Type B pancreatic cell (in vitro differentiated cells): Measurements from ENCODE around the gene KCND2. TPM values are rescaled to one million over a fixed set of nuclear protein-coding genes. Genes with fewer than 3 reads are reported as not detected.

Source experiments
- DNase-seq: peaks from one replicate; pipeline ENCODE4 v3.0.0; 2021; ENCODE audit warnings: mixed read lengths; ENCODE audit not compliant: unreplicated experiment; ENCODE audit errors: extremely low spot score
- H3K27ac Mint-ChIP-seq: 2 replicates; pipeline ENCODE4 v1.8.0; 2021; ENCODE audit warnings: mild to moderate bottlenecking, mixed read lengths
- H3K27me3 Mint-ChIP-seq: 2 replicates; pipeline ENCODE4 v1.8.0; 2021; ENCODE audit warnings: mixed read lengths
- H3K36me3 Mint-ChIP-seq: 2 replicates; pipeline ENCODE4 v1.8.0; 2021; ENCODE audit warnings: mixed read lengths
- H3K4me1 Mint-ChIP-seq: one replicate; pipeline ENCODE4 v1.8.0; 2021; ENCODE audit warnings: mixed read lengths; ENCODE audit not compliant: unreplicated experiment
- H3K4me3 Mint-ChIP-seq: 2 replicates; pipeline ENCODE4 v1.8.0; 2021; ENCODE audit warnings: mild to moderate bottlenecking, mixed read lengths
- H3K9me3 Mint-ChIP-seq: 2 replicates; pipeline ENCODE4 v1.8.0; 2021; ENCODE audit warnings: mixed read lengths
- CTCF ChIP-seq: fragments of 200-600 bp; sonication (generic); conservative IDR thresholded peaks from 2 replicates; pipeline ENCODE4 v1.5.0; 2021; ENCODE audit warnings: antibody characterized with exemption, mild to moderate bottlenecking
- total RNA-seq: library from RNA; stranded (reverse); gene quantifications from 2 replicates; pipeline ENCODE4 v1.2.1, GENCODE V29; 2021; ENCODE audit warnings: low replicate concordance

Gene KCND2
- total RNA-seq, 1 donor from 2014 or later = 3.2 TPM

GRCh38 chr7:120724955-120725354, 452.0 kb downstream of the KCND2 start:
- no peak overlapping the region for H3K27ac Mint-ChIP-seq
- H3K27me3 Mint-ChIP-seq = peaks cover 7% of the 10 kb centered on the region
- H3K36me3 Mint-ChIP-seq = no peaks in the 10 kb centered on the region
- no peak for TF ChIP-seq CTCF
- peaks cover 5% of the 10 kb centered on the region for H3K4me1 Mint-ChIP-seq
- DNase-seq = no peak
- no peak overlapping the region for H3K4me3 Mint-ChIP-seq
- H3K9me3 Mint-ChIP-seq = no peaks in the 10 kb centered on the region

GRCh38 chr7:120725376-120726039, 452.5 kb downstream of the KCND2 start:
- H3K27me3 Mint-ChIP-seq = peaks cover 7% of the 10 kb centered on the region
- peak; percentile 88 for TF ChIP-seq CTCF
- H3K36me3 Mint-ChIP-seq = no peaks in the 10 kb centered on the region
- peaks cover 5% of the 10 kb centered on the region for H3K4me1 Mint-ChIP-seq
- H3K4me3 Mint-ChIP-seq = no peak overlapping the region
- no peak for DNase-seq
- no peaks in the 10 kb centered on the region for H3K9me3 Mint-ChIP-seq
- no peak overlapping the region for H3K27ac Mint-ChIP-seq

- DNase-seq = no peak
- no peak overlapping the region for H3K4me3 Mint-ChIP-seq
- no peak for TF ChIP-seq CTCF
- peaks cover 3% of the 10 kb centered on the region for H3K4me1 Mint-ChIP-seq
- no peak overlapping the region for H3K27ac Mint-ChIP-seq
- no peaks in the 10 kb centered on the region for H3K9me3 Mint-ChIP-seq
- H3K27me3 Mint-ChIP-seq = peaks cover 7% of the 10 kb centered on the region
- H3K36me3 Mint-ChIP-seq = no peaks in the 10 kb centered on the region
Measured at GRCh38 chr7:120729245-120729644, 456.3 kb downstream of the KCND2 start.

- no peaks in the 10 kb centered on the region for H3K36me3 Mint-ChIP-seq
- H3K9me3 Mint-ChIP-seq = no peaks in the 10 kb centered on the region
- peaks cover 4% of the 10 kb centered on the region for H3K4me1 Mint-ChIP-seq
- peaks cover 4% of the 10 kb centered on the region for H3K27me3 Mint-ChIP-seq
- no peak for DNase-seq
- no peak for TF ChIP-seq CTCF
- no peak overlapping the region for H3K4me3 Mint-ChIP-seq
- no peak overlapping the region for H3K27ac Mint-ChIP-seq
Measured at GRCh38 chr7:120731271-120731670, 458.3 kb downstream of the KCND2 start.

GRCh38 chr7:120732256-120732655, 459.3 kb downstream of the KCND2 start:
- no peaks in the 10 kb centered on the region for H3K9me3 Mint-ChIP-seq

More at GRCh38 chr7:120732256-120732655, 459.3 kb downstream of the KCND2 start:
- TF ChIP-seq CTCF = no peak
- Mint-ChIP-seq H3K27me3 (peaks cover 3% of the 10 kb centered on the region), H3K27ac (no peak overlapping the region), H3K4me3 (no peak overlapping the region), H3K36me3 (no peaks in the 10 kb centered on the region), H3K4me1 (peaks cover 4% of the 10 kb centered on the region)
- no peak for DNase-seq
